OCI-LY7 (cell line): Measurements from ENCODE around the gene ARHGAP35. TPM values are rescaled to one million over a fixed set of nuclear protein-coding genes. Genes with fewer than 3 reads are reported as not detected.

ENCODE experiments used
- BruUV-seq: library from RNA; stranded (reverse); fragments of 400-500 nt; replicated peaks from 2 replicates; lab custom pipeline; 2021; lab: Mats Ljungman, UMichigan
- CTCF ChIA-PET: fragments of 300-600 bp; sonication (Branson Sonifier 250); formaldehyde crosslinking; loops from one replicate; lab custom pipeline; 2022; ENCODE audit warnings: antibody characterized with exemption; ENCODE audit not compliant: unreplicated experiment; lab: Charles Lee
- POLR2A ChIA-PET: fragments of 300-600 bp; sonication (Branson Sonifier 250); formaldehyde crosslinking; loops from one replicate; lab custom pipeline; 2022; ENCODE audit warnings: antibody characterized with exemption; lab: Charles Lee
- DNase-seq: peaks from one replicate; pipeline ENCODE4 v3.0.0-alpha.2; 2015; ENCODE audit warnings: low spot score
- H2AFZ ChIP-seq: fragments of 200-600 bp; sonication (generic), shearing (Covaris generic); 2 replicates; pipeline ENCODE4 v1.6.1; 2014; ENCODE audit warnings: mild to moderate bottlenecking, antibody characterized with exemption, low read length, moderate library complexity
- H3K27ac ChIP-seq: fragments of 200-600 bp; sonication (generic); 2 replicates; pipeline ENCODE4 v1.5.1; 2014; ENCODE audit warnings: mixed run types, low read depth, mild to moderate bottlenecking, moderate library complexity, low read length, inconsistent platforms; ENCODE audit not compliant: poor library complexity, severe bottlenecking
- H3K36me3 ChIP-seq: fragments of 200-600 bp; sonication (generic); 2 replicates; pipeline ENCODE4 v1.6.1; 2014; ENCODE audit warnings: mild to moderate bottlenecking, antibody characterized with exemption, low read length, moderate library complexity, mixed read lengths; ENCODE audit not compliant: insufficient read depth
- H3K4me1 ChIP-seq: fragments of 200-600 bp; sonication (generic); 2 replicates; pipeline ENCODE4 v1.5.1; 2014; ENCODE audit warnings: mild to moderate bottlenecking, low read length; ENCODE audit not compliant: insufficient read depth, poor library complexity, severe bottlenecking
- H3K4me2 ChIP-seq: fragments of 200-600 bp; sonication (generic); 2 replicates; pipeline ENCODE4 v1.6.1; 2014; ENCODE audit warnings: mild to moderate bottlenecking, low read length
- H3K4me3 ChIP-seq: fragments of 200-600 bp; sonication (generic); 2 replicates; pipeline ENCODE4 v1.5.1; 2014; ENCODE audit warnings: mild to moderate bottlenecking, low read depth, low read length; ENCODE audit not compliant: poor library complexity, severe bottlenecking
- H3K79me2 ChIP-seq: fragments of 200-600 bp; sonication (generic); 2 replicates; pipeline ENCODE4 v1.6.1; 2016; ENCODE audit warnings: low read depth, mild to moderate bottlenecking, low read length, moderate library complexity, mixed read lengths; ENCODE audit not compliant: insufficient read depth
- H3K9me2 ChIP-seq: fragments of 200-600 bp; sonication (generic); 2 replicates; pipeline ENCODE4 v1.6.1; 2016; ENCODE audit warnings: mild to moderate bottlenecking, low read length, mixed read lengths; ENCODE audit not compliant: insufficient read depth
- H3K9me3 ChIP-seq: fragments of 200-600 bp; sonication (generic); 2 replicates; pipeline ENCODE4 v1.6.1; 2014; ENCODE audit warnings: mild to moderate bottlenecking, mixed run types, low read length, mixed read lengths
- H4K20me1 ChIP-seq: fragments of 200-600 bp; sonication (generic); 2 replicates; pipeline ENCODE4 v1.6.1; 2014; ENCODE audit warnings: mild to moderate bottlenecking, antibody characterized with exemption, low read length, moderate library complexity, mixed read lengths; ENCODE audit not compliant: insufficient read depth
- CTCF ChIP-seq: fragments of 200-600 bp; sonication (generic); conservative IDR thresholded peaks from 2 replicates; pipeline ENCODE4 v1.5.1; 2014; ENCODE audit warnings: mild to moderate bottlenecking, antibody characterized with exemption, low read length, moderate library complexity, mixed read lengths
- EZH2phosphoT487 ChIP-seq: fragments of 200-600 bp; sonication (generic); IDR thresholded peaks from 2 replicates; pipeline ENCODE4 v1.6.1; 2018; ENCODE audit warnings: low read depth, borderline replicate concordance, mild to moderate bottlenecking, mixed run types, antibody characterized with exemption, low read length, moderate library complexity, mixed read lengths
- intact Hi-C: fragments of 100-400 bp; cut with micrococcal nuclease; formaldehyde crosslinking; loops from one replicate; pipeline ENCODE4 v1.10.0; 2022; ENCODE audit not compliant: unreplicated experiment
- total RNA-seq, 2 experiments: library from RNA; depleted of rRNA in 1 of 2; stranded (reverse); fragments of >200 nt in 1 of 2; shearing (Covaris generic) in 1 of 2; gene quantifications; 2 replicates each; pipeline ENCODE4 v1.2.3, GENCODE V29; 2014 to 2022

Gene ARHGAP35
- total RNA-seq, 2 experiments from 2014 or later, result 26.5 to 42.2 TPM

DNA sequence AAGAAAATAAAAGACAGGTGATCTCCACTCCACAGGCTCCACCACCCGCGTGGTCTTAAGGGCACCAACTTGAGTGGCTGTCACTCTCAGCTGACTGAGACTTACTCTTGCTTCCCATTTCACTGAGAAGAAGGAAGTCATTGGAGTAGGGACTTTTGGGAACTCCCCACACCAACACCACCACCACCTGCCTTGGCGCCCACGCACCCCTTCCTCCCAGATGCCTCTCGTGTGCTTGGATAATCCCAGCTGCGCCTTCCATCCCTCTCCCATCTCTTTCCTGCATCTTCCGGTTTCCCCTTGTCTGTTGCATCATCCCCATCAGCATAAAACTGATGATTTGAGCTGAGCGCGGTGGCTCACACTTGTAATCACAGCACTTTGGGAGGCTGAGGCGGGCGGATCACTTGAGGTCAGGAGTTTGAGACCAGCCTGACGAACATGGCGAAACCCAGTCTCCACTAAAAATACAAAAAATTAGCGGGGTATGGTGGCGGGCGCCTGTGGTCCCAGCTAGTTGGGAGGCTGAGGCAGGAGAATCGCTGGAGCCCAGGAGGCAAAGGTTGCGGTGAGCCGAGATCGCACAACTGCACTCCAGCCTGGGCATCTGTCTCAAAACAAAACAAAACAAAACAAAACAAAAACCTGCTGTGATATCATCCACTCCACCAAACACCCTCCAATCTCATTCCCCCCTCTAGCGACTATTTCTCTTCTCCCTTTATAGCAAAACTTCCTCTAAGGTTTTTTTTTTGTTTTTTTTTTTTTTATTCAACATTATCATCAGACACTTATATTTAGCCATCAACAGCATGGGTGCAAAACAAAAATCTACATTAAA lies 35.7 kb upstream of the ARHGAP35 start:
- TF ChIP-seq EZH2phosphoT487 (no peak), CTCF (peak; percentile 42; the same call in 1 of the 2 replicates)
- intact Hi-C loops, result loop anchor here (2.0 to 5.0 kb wide), 2 partner anchors 38 to 68 kb away; no protein-coding TSS in a partner anchor
- H3K9me3 ChIP-seq, result no peaks in the 10 kb centered on the region; the same call in 1 of the 2 replicates
- no peaks in the 10 kb centered on the region for H3K79me2 ChIP-seq
- peak overlapping the region; percentile 24; the same call in 1 of the 2 replicates for H2AFZ ChIP-seq
- H4K20me1 ChIP-seq, result no peaks in the 10 kb centered on the region
- no TSS peak for BruUV-seq
- CTCF ChIA-PET, result no interaction called here
- H3K4me1 ChIP-seq, result peaks cover 31% of the 10 kb centered on the region
- no peaks in the 10 kb centered on the region for H3K9me2 ChIP-seq
- peak overlapping the region; percentile 2; the same call in 1 of the 2 replicates for H3K4me2 ChIP-seq
- no peaks in the 10 kb centered on the region for H3K36me3 ChIP-seq
- peak; percentile 37 for DNase-seq
- peak overlapping the region; percentile 5 for H3K27ac ChIP-seq
- POLR2A ChIA-PET, result interaction anchor here (0.8 kb wide), 1 partner anchor 20 kb away, joined by 3 read pairs; no protein-coding TSS in a partner anchor
- H3K4me3 ChIP-seq, result no peak overlapping the region

DNA sequence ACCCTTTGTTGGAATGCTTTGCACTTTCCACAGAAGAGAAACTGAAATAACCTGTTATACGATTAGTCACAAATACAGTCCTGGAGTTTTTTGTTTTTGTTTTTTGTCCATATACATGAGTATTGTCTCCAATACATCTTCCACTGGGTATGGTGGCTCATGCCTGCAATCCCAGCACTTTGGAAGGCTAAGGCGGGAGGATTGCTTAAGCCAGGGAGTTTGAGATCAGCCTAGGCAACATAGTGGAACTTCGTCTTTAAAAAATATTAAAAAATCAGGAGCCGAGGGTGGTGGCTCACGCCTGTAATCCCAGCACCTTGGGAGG lies 35.1 kb upstream of the ARHGAP35 start:
- H4K20me1 ChIP-seq, result no peaks in the 10 kb centered on the region
- intact Hi-C loops, result loop anchor here (2.0 kb wide), 1 partner anchor 39 kb away; no protein-coding TSS in a partner anchor
- DNase-seq, result no peak
- H3K4me1 ChIP-seq, result peaks cover 30% of the 10 kb centered on the region
- CTCF ChIA-PET, result no interaction called here
- no peak for TF ChIP-seq CTCF
- no peak for TF ChIP-seq EZH2phosphoT487
- H3K27ac ChIP-seq, result no peak overlapping the region
- no peaks in the 10 kb centered on the region for H3K36me3 ChIP-seq
- H2AFZ ChIP-seq, result peak overlapping the region; percentile 24; the same call in 1 of the 2 replicates
- BruUV-seq, result no TSS peak
- POLR2A ChIA-PET, result no interaction called here
- no peaks in the 10 kb centered on the region for H3K79me2 ChIP-seq
- no peak overlapping the region for H3K4me2 ChIP-seq
- no peaks in the 10 kb centered on the region; the same call in 1 of the 2 replicates for H3K9me3 ChIP-seq
- H3K9me2 ChIP-seq, result no peaks in the 10 kb centered on the region
- no peak overlapping the region for H3K4me3 ChIP-seq

DNA sequence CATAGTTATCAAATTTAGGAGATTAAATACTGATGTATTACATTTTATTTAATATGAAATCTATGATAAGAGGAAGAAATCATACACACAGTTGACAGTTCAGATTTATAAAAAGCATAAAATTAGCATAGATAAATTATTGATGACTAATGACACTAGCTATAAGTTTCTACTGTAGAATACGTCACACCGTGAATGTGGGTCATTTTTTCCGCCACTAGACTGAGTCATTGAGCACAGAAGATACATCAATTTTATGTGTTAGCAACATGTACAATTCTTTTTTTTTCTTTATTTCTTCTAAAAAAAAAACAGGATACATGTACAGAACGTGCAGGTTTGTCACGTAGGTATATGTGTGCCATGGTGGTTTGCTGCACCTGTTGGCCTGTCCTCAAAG lies 32.3 kb upstream of the ARHGAP35 start:
- no peak for DNase-seq
- H3K9me3 ChIP-seq, result no peaks in the 10 kb centered on the region; the same call in 1 of the 2 replicates
- H2AFZ ChIP-seq, result no peak overlapping the region
- intact Hi-C loops, result no loop called here
- CTCF ChIA-PET, result no interaction called here
- TF ChIP-seq CTCF, result no peak
- TF ChIP-seq EZH2phosphoT487, result no peak
- no peaks in the 10 kb centered on the region for H3K79me2 ChIP-seq
- peaks cover 17% of the 10 kb centered on the region for H3K4me1 ChIP-seq
- H4K20me1 ChIP-seq, result no peaks in the 10 kb centered on the region
- POLR2A ChIA-PET, result no interaction called here
- H3K4me2 ChIP-seq, result no peak overlapping the region
- H3K9me2 ChIP-seq, result no peaks in the 10 kb centered on the region
- H3K4me3 ChIP-seq, result no peak overlapping the region
- no peaks in the 10 kb centered on the region for H3K36me3 ChIP-seq
- no TSS peak for BruUV-seq
- no peak overlapping the region for H3K27ac ChIP-seq
